Measurements from ENCODE around the gene KCNQ5.

Gene KCNQ5

DNA sequence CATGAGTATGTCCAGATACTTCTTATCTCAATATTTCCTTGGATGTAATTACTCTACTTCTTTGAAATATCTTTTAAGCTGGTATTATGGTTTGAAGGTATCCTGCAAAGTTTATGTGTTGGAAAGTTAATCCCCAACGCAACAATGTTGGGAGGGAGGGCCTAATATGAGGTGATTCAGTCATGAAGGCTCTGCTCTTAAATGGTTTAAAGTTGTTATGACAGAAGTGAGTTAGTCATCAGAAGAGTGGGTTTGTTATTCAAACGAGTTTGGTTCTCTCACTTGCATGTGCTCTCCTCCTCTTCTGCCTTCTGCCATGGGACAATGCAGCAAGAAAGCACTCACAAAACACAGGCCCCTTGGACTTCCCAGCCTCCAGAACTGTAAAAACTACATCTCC lies 176.3 kb downstream of the KCNQ5 start:
- no peaks in the 10 kb centered on the region for H3K27me3 ChIP-seq (ENCODE audit: control insufficient read depth, insufficient read depth, low read length)
- no peak overlapping the region for H3K9ac ChIP-seq (ENCODE audit: low read depth, low read length)
- no peaks in the 10 kb centered on the region for H3K9me3 ChIP-seq (ENCODE audit: control insufficient read depth, insufficient read depth, low read length)
- no peak overlapping the region for H3K27ac ChIP-seq (ENCODE audit: low read depth, low read length)
- H3K36me3 ChIP-seq (ENCODE audit: control insufficient read depth, insufficient read depth, low read length) = no peaks in the 10 kb centered on the region
- H3K4me1 ChIP-seq (ENCODE audit: control insufficient read depth, insufficient read depth, low read length) = no peaks in the 10 kb centered on the region
- no peak overlapping the region for H3K4me3 ChIP-seq (ENCODE audit: low read depth, low read length)

DNA sequence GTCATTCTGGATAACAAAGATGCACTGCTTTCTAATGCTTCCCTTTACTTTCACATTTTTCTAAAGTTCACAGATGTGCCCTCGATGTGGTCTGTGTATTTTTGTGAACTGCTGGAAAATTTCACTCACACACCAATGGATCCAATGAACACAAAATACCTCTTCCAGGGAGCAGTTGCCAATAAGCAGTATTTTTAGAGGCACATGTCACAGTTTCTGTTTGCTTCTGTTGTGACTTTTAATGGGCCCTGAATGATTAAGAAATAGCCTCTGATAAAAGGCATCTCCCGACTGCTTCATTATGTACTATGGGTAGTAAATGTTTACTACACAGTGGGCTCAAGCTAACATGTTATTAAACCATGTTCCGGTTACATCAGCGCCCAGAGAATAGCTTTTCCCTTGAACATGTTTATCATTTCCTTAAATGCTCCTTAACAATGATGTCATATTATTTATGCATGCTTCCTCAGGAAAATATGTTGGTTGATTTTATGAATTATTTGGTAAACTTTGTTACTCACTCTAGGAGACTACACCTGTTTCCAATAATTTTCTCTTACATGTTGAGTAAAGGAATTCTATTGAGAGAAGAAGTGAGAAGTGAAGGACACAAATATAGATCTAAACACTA lies 188.0 kb downstream of the KCNQ5 start:
- no peaks in the 10 kb centered on the region for H3K36me3 ChIP-seq (ENCODE audit: control insufficient read depth, insufficient read depth, low read length)
- H3K9ac ChIP-seq (ENCODE audit: low read depth, low read length) = no peak overlapping the region
- H3K27ac ChIP-seq (ENCODE audit: low read depth, low read length) = no peak overlapping the region
- H3K27me3 ChIP-seq (ENCODE audit: control insufficient read depth, insufficient read depth, low read length) = no peaks in the 10 kb centered on the region
- H3K4me1 ChIP-seq (ENCODE audit: control insufficient read depth, insufficient read depth, low read length) = peaks cover 12% of the 10 kb centered on the region
- no peak overlapping the region for H3K4me3 ChIP-seq (ENCODE audit: low read depth, low read length)
- H3K9me3 ChIP-seq (ENCODE audit: control insufficient read depth, insufficient read depth, low read length) = no peaks in the 10 kb centered on the region

DNA sequence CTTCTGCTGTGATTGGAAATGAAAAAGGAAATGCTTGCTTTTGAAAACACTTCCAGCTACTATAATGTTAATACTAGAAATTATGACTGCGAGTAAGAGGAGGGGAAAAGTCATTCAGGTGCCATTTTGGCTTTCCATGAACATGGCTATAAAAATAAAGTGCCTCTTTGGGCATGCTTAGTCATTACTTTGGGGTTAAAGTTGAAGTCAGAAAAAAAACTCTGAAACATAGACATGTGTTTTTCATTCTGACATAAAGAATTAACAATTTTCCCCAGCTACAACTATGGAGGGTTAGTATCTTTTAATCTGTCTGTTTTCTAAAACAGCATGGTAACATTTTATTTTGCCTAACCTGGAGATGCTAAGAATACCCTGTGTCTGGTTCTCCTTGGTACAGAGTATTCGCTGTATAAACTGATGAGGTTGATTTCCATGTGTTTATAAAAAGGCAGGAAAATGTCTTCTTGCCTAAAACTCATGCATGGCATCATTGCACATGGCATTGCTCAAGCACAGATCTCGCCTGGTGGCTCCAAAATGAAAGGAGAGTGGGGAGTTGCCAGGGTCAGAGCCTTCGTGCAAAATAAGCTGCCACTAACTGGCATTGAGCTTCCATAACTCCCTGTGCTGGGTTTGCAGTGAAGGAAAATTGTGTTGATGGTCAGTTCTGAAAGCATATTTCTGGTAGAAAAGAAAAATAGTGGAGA lies 188.9 kb downstream of the KCNQ5 start:
- Histone ChIP-seq H3K9me3 (ENCODE audit: control insufficient read depth, insufficient read depth, low read length) (no peaks in the 10 kb centered on the region), H3K9ac (ENCODE audit: low read depth, low read length) (no peak overlapping the region), H3K27ac (ENCODE audit: low read depth, low read length) (no peak overlapping the region), H3K27me3 (ENCODE audit: control insufficient read depth, insufficient read depth, low read length) (no peaks in the 10 kb centered on the region), H3K36me3 (ENCODE audit: control insufficient read depth, insufficient read depth, low read length) (no peaks in the 10 kb centered on the region), H3K4me1 (ENCODE audit: control insufficient read depth, insufficient read depth, low read length) (peaks cover 12% of the 10 kb centered on the region), H3K4me3 (ENCODE audit: low read depth, low read length) (no peak overlapping the region)

DNA sequence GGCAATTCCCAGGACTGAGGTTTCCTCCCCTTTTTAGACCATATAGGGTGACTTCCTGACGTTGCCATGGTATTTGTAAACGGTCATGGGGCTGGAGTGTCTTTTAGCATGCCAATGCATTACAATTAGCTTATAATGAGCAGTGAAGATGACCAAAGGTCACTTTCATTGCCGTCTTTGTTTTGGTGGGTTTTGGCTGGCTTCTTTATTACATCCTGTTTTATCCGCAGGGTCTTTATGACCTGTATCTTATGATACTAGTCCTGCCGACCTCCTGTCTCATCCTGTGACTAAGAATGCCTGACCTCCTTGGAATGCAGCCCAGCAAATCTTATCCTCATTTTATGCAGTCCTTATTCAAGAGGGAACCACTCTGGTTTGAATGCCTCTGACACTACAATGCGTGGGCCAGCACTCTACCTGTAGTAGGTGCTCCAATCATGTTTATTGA lies 190.1 kb downstream of the KCNQ5 start:
- H3K4me3 ChIP-seq (ENCODE audit: low read depth, low read length) = peak overlapping the region; percentile 28; the same call in 1 of the 2 replicates
- peaks cover 12% of the 10 kb centered on the region for H3K4me1 ChIP-seq (ENCODE audit: control insufficient read depth, insufficient read depth, low read length)
- peak overlapping the region; percentile 39 for H3K27ac ChIP-seq (ENCODE audit: low read depth, low read length)
- no peaks in the 10 kb centered on the region for H3K36me3 ChIP-seq (ENCODE audit: control insufficient read depth, insufficient read depth, low read length)
- H3K27me3 ChIP-seq (ENCODE audit: control insufficient read depth, insufficient read depth, low read length) = no peaks in the 10 kb centered on the region
- H3K9me3 ChIP-seq (ENCODE audit: control insufficient read depth, insufficient read depth, low read length) = no peaks in the 10 kb centered on the region
- H3K9ac ChIP-seq (ENCODE audit: low read depth, low read length) = no peak overlapping the region

DNA sequence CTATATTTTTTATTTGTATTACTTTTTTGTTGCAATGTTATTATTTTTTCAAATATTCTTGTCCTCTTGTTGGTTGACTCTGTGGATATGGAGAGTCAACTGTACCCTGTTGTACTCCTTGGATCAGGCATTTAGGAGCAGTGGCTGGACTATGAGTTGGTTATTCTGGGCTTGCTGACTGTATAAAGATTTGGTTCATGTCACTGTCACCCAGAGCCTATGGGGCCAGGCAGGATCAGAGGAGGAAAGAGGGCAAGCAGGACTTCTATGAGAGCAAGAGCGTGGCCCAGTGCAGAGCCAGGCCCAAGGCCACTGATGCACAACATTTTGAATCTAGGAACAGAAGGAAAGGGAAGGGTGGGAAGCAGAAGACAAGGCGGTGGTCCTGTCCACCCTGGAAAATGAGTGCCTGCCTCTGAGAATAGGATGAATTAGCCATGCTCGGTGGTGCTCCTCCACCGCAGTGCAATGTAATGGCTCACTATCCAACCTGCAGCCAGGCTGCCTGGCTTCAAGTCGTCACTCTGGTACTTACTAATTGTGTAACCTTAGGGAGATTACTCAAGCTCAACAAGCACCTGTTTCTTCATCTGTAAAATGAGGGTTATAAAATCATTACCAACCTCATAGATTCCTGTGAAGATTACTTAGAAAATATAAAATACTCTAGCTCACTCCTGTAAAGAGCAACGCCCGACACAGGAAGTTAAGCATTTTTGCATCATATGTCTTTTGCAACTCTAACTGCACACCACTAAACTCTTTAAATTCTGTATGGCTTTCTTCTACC lies 192.1 kb downstream of the KCNQ5 start:
- Histone ChIP-seq H3K4me1 (ENCODE audit: control insufficient read depth, insufficient read depth, low read length) (peaks cover 12% of the 10 kb centered on the region), H3K9ac (ENCODE audit: low read depth, low read length) (no peak overlapping the region), H3K4me3 (ENCODE audit: low read depth, low read length) (no peak overlapping the region), H3K27ac (ENCODE audit: low read depth, low read length) (no peak overlapping the region), H3K36me3 (ENCODE audit: control insufficient read depth, insufficient read depth, low read length) (no peaks in the 10 kb centered on the region), H3K27me3 (ENCODE audit: control insufficient read depth, insufficient read depth, low read length) (no peaks in the 10 kb centered on the region), H3K9me3 (ENCODE audit: control insufficient read depth, insufficient read depth, low read length) (no peaks in the 10 kb centered on the region)

DNA sequence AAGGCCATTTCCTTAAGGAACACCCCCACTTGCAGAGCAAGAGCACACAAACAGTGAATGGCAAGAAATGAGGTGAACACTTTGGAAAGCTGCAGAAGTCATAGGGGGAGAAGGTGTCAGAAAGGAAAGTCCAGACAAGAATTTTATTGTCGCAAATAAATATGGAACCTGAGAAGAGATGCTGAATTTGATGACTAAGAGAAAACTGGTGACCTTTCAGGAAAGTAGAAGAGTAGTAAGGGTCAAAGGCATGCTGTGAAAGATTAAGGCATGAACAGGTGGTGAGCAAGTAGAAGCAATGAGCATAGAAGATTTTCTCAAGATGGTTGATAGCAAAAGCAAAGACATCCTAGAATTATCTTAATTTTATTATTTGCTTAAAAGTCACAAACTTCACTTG lies 194.2 kb downstream of the KCNQ5 start:
- Histone ChIP-seq H3K27ac (ENCODE audit: low read depth, low read length) (no peak overlapping the region), H3K9me3 (ENCODE audit: control insufficient read depth, insufficient read depth, low read length) (no peaks in the 10 kb centered on the region), H3K4me3 (ENCODE audit: low read depth, low read length) (no peak overlapping the region), H3K27me3 (ENCODE audit: control insufficient read depth, insufficient read depth, low read length) (no peaks in the 10 kb centered on the region), H3K9ac (ENCODE audit: low read depth, low read length) (no peak overlapping the region), H3K4me1 (ENCODE audit: control insufficient read depth, insufficient read depth, low read length) (peaks cover 12% of the 10 kb centered on the region), H3K36me3 (ENCODE audit: control insufficient read depth, insufficient read depth, low read length) (no peaks in the 10 kb centered on the region)

DNA sequence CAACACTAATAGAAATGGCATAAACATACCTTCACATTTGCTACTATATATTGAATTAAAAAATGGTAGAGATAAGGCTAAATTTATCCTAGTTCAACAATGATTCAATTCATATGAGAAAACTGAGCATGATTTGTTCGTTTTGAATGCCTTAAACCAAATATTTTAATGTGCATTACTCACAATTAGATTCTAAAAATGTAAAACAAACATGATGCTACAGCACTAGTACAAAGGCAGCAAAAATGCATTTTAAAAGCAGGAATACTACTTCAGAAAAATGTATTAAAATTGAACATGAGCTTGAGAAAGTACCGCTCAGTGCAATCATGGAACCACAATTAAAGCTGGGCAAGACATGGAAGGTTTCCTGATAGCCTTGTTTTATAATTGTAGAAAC lies 195.3 kb downstream of the KCNQ5 start:
- no peak overlapping the region for H3K27ac ChIP-seq (ENCODE audit: low read depth, low read length)
- no peaks in the 10 kb centered on the region for H3K9me3 ChIP-seq (ENCODE audit: control insufficient read depth, insufficient read depth, low read length)
- H3K36me3 ChIP-seq (ENCODE audit: control insufficient read depth, insufficient read depth, low read length) = no peaks in the 10 kb centered on the region
- H3K4me3 ChIP-seq (ENCODE audit: low read depth, low read length) = no peak overlapping the region
- no peaks in the 10 kb centered on the region for H3K27me3 ChIP-seq (ENCODE audit: control insufficient read depth, insufficient read depth, low read length)
- H3K9ac ChIP-seq (ENCODE audit: low read depth, low read length) = no peak overlapping the region
- H3K4me1 ChIP-seq (ENCODE audit: control insufficient read depth, insufficient read depth, low read length) = peaks cover 4% of the 10 kb centered on the region

DNA sequence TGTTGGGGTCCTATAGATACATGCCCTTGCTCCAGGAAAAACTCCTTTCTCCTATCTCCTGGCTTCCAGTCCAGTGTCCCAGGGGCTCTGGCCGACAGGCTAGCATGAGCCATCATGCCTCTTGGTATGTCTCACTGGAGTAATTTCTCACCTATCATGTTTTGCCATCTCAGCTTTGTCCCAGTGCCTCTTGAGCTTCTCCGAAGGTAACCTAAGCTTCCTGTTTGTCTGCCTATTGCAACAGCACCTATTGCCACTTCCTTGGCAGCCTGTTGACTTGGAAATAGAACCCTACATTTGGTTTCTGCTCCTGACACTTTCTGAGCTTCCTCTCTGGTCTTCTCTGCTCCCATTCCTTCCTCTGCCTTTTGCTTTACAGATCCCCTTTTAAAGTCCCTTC lies 197.7 kb downstream of the KCNQ5 start:
- Histone ChIP-seq H3K9ac (ENCODE audit: low read depth, low read length) (no peak overlapping the region), H3K9me3 (ENCODE audit: control insufficient read depth, insufficient read depth, low read length) (no peaks in the 10 kb centered on the region)

DNA sequence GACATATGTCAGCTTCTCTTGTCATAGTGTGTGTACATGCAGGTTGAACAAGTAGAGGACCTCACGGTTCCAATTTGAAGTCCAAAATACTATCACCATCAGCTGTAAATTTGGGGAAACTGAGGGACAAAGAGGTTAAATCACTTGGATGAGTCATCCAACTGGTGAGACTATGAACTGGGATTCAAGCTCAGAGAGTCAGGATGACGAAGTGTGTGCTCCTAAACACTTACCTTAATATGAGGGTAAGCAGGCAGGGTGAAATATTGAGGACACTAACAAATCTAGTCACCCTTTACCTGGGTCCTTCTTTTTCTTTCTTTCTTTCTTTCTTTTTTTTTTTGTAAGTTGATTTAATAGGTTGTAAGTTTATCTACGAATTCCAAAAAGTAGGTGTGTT lies 198.3 kb downstream of the KCNQ5 start:
- no peak overlapping the region for H3K9ac ChIP-seq (ENCODE audit: low read depth, low read length)
- H3K36me3 ChIP-seq (ENCODE audit: control insufficient read depth, insufficient read depth, low read length) = no peaks in the 10 kb centered on the region
- H3K27ac ChIP-seq (ENCODE audit: low read depth, low read length) = no peak overlapping the region
- H3K9me3 ChIP-seq (ENCODE audit: control insufficient read depth, insufficient read depth, low read length) = no peaks in the 10 kb centered on the region
- no peak overlapping the region for H3K4me3 ChIP-seq (ENCODE audit: low read depth, low read length)
- H3K4me1 ChIP-seq (ENCODE audit: control insufficient read depth, insufficient read depth, low read length) = peaks cover 3% of the 10 kb centered on the region; the same call in 1 of the 2 replicates
- H3K27me3 ChIP-seq (ENCODE audit: control insufficient read depth, insufficient read depth, low read length) = no peaks in the 10 kb centered on the region

More for the DNA sequence above, 197.7 kb downstream of the KCNQ5 start:
- Histone ChIP-seq H3K27me3 (ENCODE audit: control insufficient read depth, insufficient read depth, low read length) (no peaks in the 10 kb centered on the region), H3K4me3 (ENCODE audit: low read depth, low read length) (no peak overlapping the region), H3K27ac (ENCODE audit: low read depth, low read length) (no peak overlapping the region), H3K36me3 (ENCODE audit: control insufficient read depth, insufficient read depth, low read length) (no peaks in the 10 kb centered on the region), H3K4me1 (ENCODE audit: control insufficient read depth, insufficient read depth, low read length) (peaks cover 3% of the 10 kb centered on the region; the same call in 1 of the 2 replicates)

DNA sequence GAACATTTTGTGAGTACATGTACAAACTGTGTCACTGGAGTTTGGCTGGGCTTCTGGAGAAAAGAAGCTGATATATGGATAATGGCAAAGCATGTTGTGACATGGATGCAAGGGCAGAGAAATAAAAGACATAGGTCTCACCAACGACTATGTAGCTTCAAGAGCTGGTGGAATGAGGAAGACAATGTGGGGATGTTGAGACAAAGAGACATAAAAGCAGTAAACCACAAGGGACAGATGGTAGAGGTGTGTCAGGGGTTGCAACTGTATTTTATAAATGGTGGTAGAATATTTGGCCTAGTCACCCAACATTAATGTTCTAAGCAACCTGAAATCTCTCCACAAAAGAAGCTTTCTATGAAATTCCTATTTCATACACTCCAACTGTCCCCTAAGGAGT lies 199.0 kb downstream of the KCNQ5 start:
- Histone ChIP-seq H3K4me3 (ENCODE audit: low read depth, low read length) (no peak overlapping the region), H3K36me3 (ENCODE audit: control insufficient read depth, insufficient read depth, low read length) (no peaks in the 10 kb centered on the region), H3K9ac (ENCODE audit: low read depth, low read length) (no peak overlapping the region), H3K27me3 (ENCODE audit: control insufficient read depth, insufficient read depth, low read length) (no peaks in the 10 kb centered on the region), H3K4me1 (ENCODE audit: control insufficient read depth, insufficient read depth, low read length) (peaks cover 3% of the 10 kb centered on the region; the same call in 1 of the 2 replicates), H3K27ac (ENCODE audit: low read depth, low read length) (no peak overlapping the region), H3K9me3 (ENCODE audit: control insufficient read depth, insufficient read depth, low read length) (no peaks in the 10 kb centered on the region)

DNA sequence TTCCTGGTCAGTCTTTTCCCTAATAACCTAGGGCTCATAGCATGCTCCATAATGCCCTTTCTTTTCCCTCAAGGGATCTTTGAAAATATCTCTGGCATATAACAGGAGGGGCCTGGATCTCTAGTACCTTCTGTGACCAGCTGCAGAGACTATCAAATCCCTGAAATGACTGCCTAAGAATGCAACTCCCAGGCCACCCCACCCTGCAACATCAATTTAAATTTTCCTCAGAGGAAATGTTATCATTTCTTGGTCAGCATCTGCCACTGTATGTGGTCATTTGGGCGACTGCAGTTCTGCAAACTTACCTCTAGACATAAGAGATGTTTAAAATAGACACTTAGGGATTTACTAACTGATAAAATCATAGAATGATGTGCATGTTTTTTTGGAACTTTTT lies 200.2 kb downstream of the KCNQ5 start:
- Histone ChIP-seq H3K36me3 (ENCODE audit: control insufficient read depth, insufficient read depth, low read length) (no peaks in the 10 kb centered on the region), H3K9ac (ENCODE audit: low read depth, low read length) (no peak overlapping the region), H3K27me3 (ENCODE audit: control insufficient read depth, insufficient read depth, low read length) (no peaks in the 10 kb centered on the region), H3K4me3 (ENCODE audit: low read depth, low read length) (no peak overlapping the region), H3K27ac (ENCODE audit: low read depth, low read length) (no peak overlapping the region), H3K9me3 (ENCODE audit: control insufficient read depth, insufficient read depth, low read length) (no peaks in the 10 kb centered on the region), H3K4me1 (ENCODE audit: control insufficient read depth, insufficient read depth, low read length) (peaks cover 3% of the 10 kb centered on the region; the same call in 1 of the 2 replicates)

Measured in HUES48 (cell line).